H1 (cell line): ENCODE data around the gene CEBPA. TPM values are rescaled to one million over a fixed set of nuclear protein-coding genes. Genes with fewer than 3 reads are reported as not detected.

ENCODE experiments used
- CTCF ChIA-PET: fragments of 300-600 bp; sonication (Branson Sonifier 250); formaldehyde crosslinking; loops from one replicate; lab custom pipeline; 2021; ENCODE audit not compliant: partially characterized antibody; lab: Charles Lee
- POLR2A ChIA-PET: fragments of 300-600 bp; sonication (Branson Sonifier 250); formaldehyde crosslinking; loops from one replicate; lab custom pipeline; 2021; ENCODE audit warnings: inconsistent platforms; ENCODE audit not compliant: partially characterized antibody; lab: Charles Lee
- DNase-seq, 2 experiments: peaks; one replicate each; pipeline versions ENCODE4 v3.0.0 to v3.0.0-alpha.2; 2010 to 2022; ENCODE audit warnings: low spot score in 2 of 2, low read depth in 1 of 2, mixed read lengths in 1 of 2
- FAIRE-seq: peaks from 2 replicates; lab custom pipeline; 2011; peaks lifted over from hg19 to GRCh38; lab: Jason Lieb, UNC
- H2AFZ ChIP-seq: 2 replicates; pipeline ENCODE4 v1.8.1; 2012; ENCODE audit warnings: low read length, inconsistent platforms
- H2AK5ac ChIP-seq: 2 replicates; pipeline ENCODE4 v1.6.1; 2013; ENCODE audit warnings: low read depth, low read length
- H2BK120ac ChIP-seq: replicated peaks from 2 replicates; pipeline ENCODE3; 2013; ENCODE audit warnings: low read depth, low read length, inconsistent platforms
- H2BK12ac ChIP-seq: 2 replicates; pipeline ENCODE4 v1.6.1; 2013; ENCODE audit warnings: low read depth, low read length
- H2BK15ac ChIP-seq: 2 replicates; pipeline ENCODE4 v1.6.1; 2013; ENCODE audit warnings: low read length
- H2BK20ac ChIP-seq: 2 replicates; pipeline ENCODE4 v1.6.1; 2013; ENCODE audit warnings: low read length
- H2BK5ac ChIP-seq: 2 replicates; pipeline ENCODE4 v1.6.1; 2013; ENCODE audit warnings: low read depth, low read length
- H3K14ac ChIP-seq: 2 replicates; pipeline ENCODE4 v1.6.1; 2013; ENCODE audit warnings: inconsistent platforms; ENCODE audit not compliant: insufficient read length
- H3K18ac ChIP-seq: 2 replicates; pipeline ENCODE4 v1.6.1; 2013; ENCODE audit warnings: low read length; ENCODE audit errors: extremely low read depth
- H3K23ac ChIP-seq: 2 replicates; pipeline ENCODE4 v1.6.1; 2013; ENCODE audit warnings: inconsistent platforms; ENCODE audit not compliant: insufficient read length
- H3K23me2 ChIP-seq: 2 replicates; pipeline ENCODE4 v1.6.1; 2013; ENCODE audit warnings: low read depth, low read length
- H3K27ac ChIP-seq: 2 replicates; pipeline ENCODE4 v1.6.1; 2011; ENCODE audit warnings: low read depth, low read length, inconsistent platforms
- H3K27me3 ChIP-seq, 4 experiments: replicated peaks in 1 of 4; 1 replicate in 1 of 4; 2 replicates in 3 of 4; pipeline versions ENCODE4 v1.6.1 to v1.8.1; 2011 to 2013; ENCODE audit warnings: low read length in 3 of 4, mild to moderate bottlenecking in 3 of 4, inconsistent platforms in 2 of 4, mixed read lengths in 2 of 4, moderate library complexity in 1 of 4; ENCODE audit not compliant: control insufficient read depth in 3 of 4, insufficient read depth in 3 of 4; ENCODE audit errors: extremely low read depth in 1 of 4
- H3K36me3 ChIP-seq, 4 experiments: 2 replicates each; pipeline versions ENCODE4 v1.6.1 to v1.8.1; 2011 to 2013; ENCODE audit warnings: mild to moderate bottlenecking in 4 of 4, low read length in 3 of 4, moderate library complexity in 2 of 4, control low read depth in 1 of 4, inconsistent platforms in 1 of 4; ENCODE audit not compliant: insufficient read depth in 4 of 4, control insufficient read depth in 2 of 4
- H3K4ac ChIP-seq: replicated peaks from 2 replicates; pipeline ENCODE3; 2013; ENCODE audit warnings: low read length, low read depth, mixed read lengths, inconsistent platforms; ENCODE audit not compliant: insufficient read length
- H3K4me1 ChIP-seq, 4 experiments: replicated peaks in 1 of 4; 1 replicate in 1 of 4; 2 replicates in 3 of 4; pipeline versions ENCODE4 v1.6.1 to v1.8.1; 2011 to 2013; ENCODE audit warnings: low read length in 3 of 4, inconsistent platforms in 2 of 4, mixed read lengths in 1 of 4; ENCODE audit not compliant: insufficient read depth in 4 of 4, control insufficient read depth in 3 of 4
- H3K4me2 ChIP-seq, 2 experiments: 2 replicates each; pipeline versions ENCODE4 v1.6.1 to v1.8.1; 2011 to 2013; ENCODE audit warnings: low read depth in 2 of 2, low read length in 2 of 2, control low read depth in 1 of 2, inconsistent platforms in 1 of 2, mild to moderate bottlenecking in 1 of 2; ENCODE audit not compliant: insufficient read depth in 1 of 2
- H3K4me3 ChIP-seq, 4 experiments: fragments of 200-600, 300-600 bp in 1 of 4; sonication (generic), shearing (Covaris generic), sonication (Bioruptor Twin) in 1 of 4; 2 replicates each; pipeline versions ENCODE4 v1.5.1 to v1.8.1; 2011 to 2016; ENCODE audit warnings: low read length in 4 of 4, low read depth in 3 of 4, control low read depth in 2 of 4, inconsistent platforms in 2 of 4, mild to moderate bottlenecking in 2 of 4, mixed read lengths in 1 of 4, moderate library complexity in 1 of 4; ENCODE audit not compliant: insufficient read depth in 2 of 4; ENCODE audit errors: extremely low read depth in 1 of 4
- H3K56ac ChIP-seq: replicated peaks from 2 replicates; pipeline ENCODE3; 2013; ENCODE audit warnings: low read depth, mild to moderate bottlenecking, mixed read lengths, low read length, inconsistent platforms; ENCODE audit not compliant: insufficient read length
- H3K79me1 ChIP-seq: 2 replicates; pipeline ENCODE4 v1.6.1; 2013; ENCODE audit warnings: low read depth, low read length, control low read depth
- H3K79me2 ChIP-seq, 2 experiments: 2 replicates each; pipeline versions ENCODE4 v1.6.1 to v1.8.1; 2012 to 2013; ENCODE audit warnings: low read length in 2 of 2, mild to moderate bottlenecking in 2 of 2, inconsistent platforms in 1 of 2; ENCODE audit not compliant: insufficient read depth in 2 of 2, control insufficient read depth in 1 of 2
- H3K9ac ChIP-seq, 4 experiments: replicated peaks in 1 of 4; 1 replicate in 1 of 4; 2 replicates in 3 of 4; pipeline versions ENCODE4 v1.6.1 to v1.8.1; 2011 to 2013; ENCODE audit warnings: low read depth in 3 of 4, low read length in 3 of 4, control low read depth in 2 of 4, mild to moderate bottlenecking in 2 of 4, moderate library complexity in 2 of 4, inconsistent platforms in 1 of 4; ENCODE audit errors: extremely low read depth in 1 of 4
- H3K9me3 ChIP-seq, 2 experiments: 2 replicates each; pipeline versions ENCODE4 v1.6.1 to v1.8.1; 2012 to 2013; ENCODE audit warnings: mild to moderate bottlenecking in 2 of 2, moderate library complexity in 2 of 2, control low read depth in 1 of 2, inconsistent platforms in 1 of 2, low read depth in 1 of 2, low read length in 1 of 2, mixed read lengths in 1 of 2; ENCODE audit not compliant: insufficient read depth in 2 of 2
- H4K20me1 ChIP-seq, 2 experiments: replicated peaks in 1 of 2; 2 replicates each; pipeline versions ENCODE3 to v1.8.1; 2011 to 2013; ENCODE audit warnings: inconsistent platforms in 2 of 2, low read length in 2 of 2, mild to moderate bottlenecking in 1 of 2; ENCODE audit not compliant: insufficient read depth in 2 of 2, control insufficient read depth in 1 of 2
- H4K5ac ChIP-seq: 2 replicates; pipeline ENCODE4 v1.6.1; 2013; ENCODE audit warnings: low read length, low read depth, mixed read lengths, inconsistent platforms; ENCODE audit not compliant: insufficient read length
- H4K8ac ChIP-seq: 2 replicates; pipeline ENCODE4 v1.8.0; 2013; ENCODE audit warnings: mild to moderate bottlenecking, moderate library complexity, low read length, inconsistent platforms; ENCODE audit not compliant: insufficient read depth; ENCODE audit errors: extremely low read depth
- H4K91ac ChIP-seq: replicated peaks from 2 replicates; pipeline ENCODE3; 2013; ENCODE audit warnings: low read length, mixed read lengths, inconsistent platforms; ENCODE audit not compliant: insufficient read length
- ASH2L ChIP-seq: fragments of 200-600, 300-600 bp; sonication (generic); IDR thresholded peaks from one replicate; pipeline ENCODE4 v1.7.1; 2017; ENCODE audit warnings: low read length
- ATF2 ChIP-seq: IDR thresholded peaks from 2 replicates; pipeline ENCODE4 v1.6.1; 2012; ENCODE audit warnings: low read length, inconsistent platforms
- BACH1 ChIP-seq: IDR thresholded peaks from 2 replicates; pipeline ENCODE4 v1.6.1; 2012; ENCODE audit warnings: low read length, improper control_type of control experiment
- CEBPB ChIP-seq: IDR thresholded peaks from 2 replicates; pipeline ENCODE4 v1.6.1; 2012; ENCODE audit warnings: low read depth, low read length
- GTF2F1 ChIP-seq: IDR thresholded peaks from 2 replicates; pipeline ENCODE4 v1.6.1; 2012; ENCODE audit warnings: low read depth, low read length, improper control_type of control experiment, borderline replicate concordance
- KDM5A ChIP-seq: fragments of 200-600 bp; IDR thresholded peaks from 2 replicates; pipeline ENCODE4 v1.7.1; 2012; ENCODE audit warnings: mild to moderate bottlenecking, low read length, inconsistent platforms, mixed read lengths
- RBBP5 ChIP-seq: IDR thresholded peaks from 2 replicates; pipeline ENCODE4 v1.7.1; 2012; ENCODE audit warnings: low read depth, mild to moderate bottlenecking, inconsistent platforms, low read length, moderate library complexity, borderline replicate concordance
- RNF2 ChIP-seq: fragments of 200-900, 300-1000 bp; sonication (generic); IDR thresholded peaks from 2 replicates; pipeline ENCODE4 v1.7.1; 2016; ENCODE audit warnings: borderline replicate concordance, low read depth, mild to moderate bottlenecking, antibody characterized with exemption, low read length; ENCODE audit not compliant: poor library complexity, severe bottlenecking; ENCODE audit errors: missing control alignments
- SIX5 ChIP-seq: IDR thresholded peaks from 2 replicates; pipeline ENCODE4 v1.6.1; 2011; ENCODE audit warnings: mild to moderate bottlenecking, low read depth, low read length
- SP1 ChIP-seq: IDR thresholded peaks from 2 replicates; pipeline ENCODE4 v1.6.1; 2011; ENCODE audit warnings: low read depth, low read length
- SP2 ChIP-seq: IDR thresholded peaks from 2 replicates; pipeline ENCODE4 v1.6.1; 2012; ENCODE audit warnings: mild to moderate bottlenecking, low read length, inconsistent platforms
- TAF7 ChIP-seq: optimal IDR thresholded peaks from 2 replicates; pipeline ENCODE3; 2011; ENCODE audit warnings: low read depth, mild to moderate bottlenecking, inconsistent platforms, low read length, moderate library complexity, borderline replicate concordance
- WGBS, 2 experiments: shearing (Covaris generic) in 1 of 2; methylation state at CpG; one replicate each; pipeline versions ENCODE4 v1.1.6 to v1.1.7; 2013 to 2015; ENCODE audit warnings: low lambda C conversion rate in 2 of 2, mixed read lengths in 2 of 2, inconsistent platforms in 1 of 2, low coverage in 1 of 2, missing lambda C conversion rate in 1 of 2; ENCODE audit not compliant: insufficient replicate concordance in 2 of 2, insufficient coverage in 1 of 2, insufficient read length in 1 of 2; ENCODE audit errors: extremely low coverage in 1 of 2, missing lambda C conversion rate in 1 of 2; 5-methylcytosine and 5-hydroxymethylcytosine counted together
- polyA plus RNA-seq, 7 experiments: library from polyadenylated mRNA; depleted of rRNA in 3 of 7; stranded (reverse) in 5 of 7; unstranded in 2 of 7; fragments of >200 nt in 5 of 7; fragments of 200-250 nt in 2 of 7; gene quantifications; 1 replicate in 5 of 7; 2 replicates in 1 of 7; 4 replicates in 1 of 7; pipeline versions ENCODE4 v1.2.1 to v1.2.3, GENCODE V29; 2011 to 2013; ENCODE audit warnings: missing spikeins in 2 of 7, mixed read lengths in 2 of 7
- total RNA-seq: library from RNA; stranded (reverse); fragmentation: NEBNext Ultra II Directional; extraction: Animal tissue kit (Norgen Biotek cat#: 25700); gene quantifications from 2 replicates; pipeline ENCODE4 v1.2.1, GENCODE V29; 2021

CEBPA gene
- total and polyA plus RNA-seq, 2 of the 8 experiments (the other 6 are each of a cell fraction or from before 2014, with no cell fraction given): 2.0 to 2.7 TPM

GRCh38 chr19:33304371-33304759, 2.0 kb upstream of the CEBPA start:
- 0 out of 2 replicates have a peak overlapping the region, but pooled peaks have one; percentile 53 for H2AK5ac ChIP-seq
- DNase-seq (no peak), FAIRE-seq (no peak)
- H3K56ac ChIP-seq: no peak overlapping the region
- POLR2A ChIA-PET: interaction anchor here (1.2 to 5.0 kb wide), 3 partner anchors 28 to 69 kb away, joined by 3 to 48 read pairs (median 9); partner anchors contain the start of gene CEBPG
- no peaks in the 10 kb centered on the region; a peak in 1 of 8 replicates for H3K36me3 ChIP-seq
- H4K20me1 ChIP-seq: peaks cover 2 to 5% of the 10 kb centered on the region in 2 experiments
- H2BK15ac ChIP-seq: peak overlapping the region; percentile 61; the same call in 1 of the 2 replicates
- H3K4ac ChIP-seq: no peak overlapping the region
- peaks cover 12% of the 10 kb centered on the region; the same call in 1 of the 2 replicates for H3K23me2 ChIP-seq
- H3K18ac ChIP-seq: no peak overlapping the region; the same call in 1 of the 2 replicates
- no peak overlapping the region for H4K5ac ChIP-seq
- H4K8ac ChIP-seq: no peak overlapping the region
- H3K79me2 ChIP-seq: no peaks in the 10 kb centered on the region
- no peak overlapping the region for H2AFZ ChIP-seq
- H4K91ac ChIP-seq: no peak overlapping the region
- H3K9ac ChIP-seq: no peak overlapping the region
- H2BK12ac ChIP-seq: 0 out of 2 replicates have a peak overlapping the region, but pooled peaks have one; percentile 68
- CTCF ChIA-PET: interaction anchor here (0.7 to 2.5 kb wide), 8 partner anchors 8 to 90 kb away, joined by 3 to 9 read pairs (median 4); no protein-coding TSS in a partner anchor
- H3K79me1 ChIP-seq: no peaks in the 10 kb centered on the region; the same call in 1 of the 2 replicates
- 86% methylated on average over 13 of the region's 13 CpGs; no CpG with 5 or more reads in 1 of the 2 experiments for WGBS, 2 experiments
- H2BK5ac ChIP-seq: no peak overlapping the region
- peaks cover 3 to 16% (median 12%) of the 10 kb centered on the region in 4 experiments for H3K4me1 ChIP-seq
- no peak overlapping the region for H3K27ac ChIP-seq
- peak overlapping the region in 1 of 4 experiments; percentile 70; a peak in 5 of 8 replicates for H3K4me3 ChIP-seq
- no peak overlapping the region for H2BK20ac ChIP-seq
- no peak overlapping the region for H3K23ac ChIP-seq
- H3K9me3 ChIP-seq: no peaks in the 10 kb centered on the region
- no peak overlapping the region for H2BK120ac ChIP-seq
- H3K4me2 ChIP-seq: peak overlapping the region in 1 of 2 experiments; percentile 76; a peak in 2 of 4 replicates
- peaks cover 20 to 47% (median 40%) of the 10 kb centered on the region in 4 experiments for H3K27me3 ChIP-seq
- no peak overlapping the region for H3K14ac ChIP-seq
- TF ChIP-seq SP2: no peak
- no peak for TF ChIP-seq GTF2F1
- no peak for TF ChIP-seq SP1
- no peak for TF ChIP-seq RBBP5
- TF ChIP-seq TAF7: no peak
- TF ChIP-seq RNF2: no peak
- no peak for TF ChIP-seq SIX5
- TF ChIP-seq ATF2: no peak
- TF ChIP-seq BACH1: no peak
- no peak for TF ChIP-seq CEBPB
- no peak for TF ChIP-seq ASH2L
- TF ChIP-seq KDM5A: no peak
